ENCODE measurements around the gene IRF5. TPM values are rescaled to one million over a fixed set of nuclear protein-coding genes. Genes with fewer than 3 reads are reported as not detected.

The IRF5 gene
- total and polyA plus RNA-seq, 10 of the 15 experiments (the other 5 are each of a cell fraction or from before 2014, with no cell fraction given) = 5.4 to 90.3 (median 61.7) TPM

DNA sequence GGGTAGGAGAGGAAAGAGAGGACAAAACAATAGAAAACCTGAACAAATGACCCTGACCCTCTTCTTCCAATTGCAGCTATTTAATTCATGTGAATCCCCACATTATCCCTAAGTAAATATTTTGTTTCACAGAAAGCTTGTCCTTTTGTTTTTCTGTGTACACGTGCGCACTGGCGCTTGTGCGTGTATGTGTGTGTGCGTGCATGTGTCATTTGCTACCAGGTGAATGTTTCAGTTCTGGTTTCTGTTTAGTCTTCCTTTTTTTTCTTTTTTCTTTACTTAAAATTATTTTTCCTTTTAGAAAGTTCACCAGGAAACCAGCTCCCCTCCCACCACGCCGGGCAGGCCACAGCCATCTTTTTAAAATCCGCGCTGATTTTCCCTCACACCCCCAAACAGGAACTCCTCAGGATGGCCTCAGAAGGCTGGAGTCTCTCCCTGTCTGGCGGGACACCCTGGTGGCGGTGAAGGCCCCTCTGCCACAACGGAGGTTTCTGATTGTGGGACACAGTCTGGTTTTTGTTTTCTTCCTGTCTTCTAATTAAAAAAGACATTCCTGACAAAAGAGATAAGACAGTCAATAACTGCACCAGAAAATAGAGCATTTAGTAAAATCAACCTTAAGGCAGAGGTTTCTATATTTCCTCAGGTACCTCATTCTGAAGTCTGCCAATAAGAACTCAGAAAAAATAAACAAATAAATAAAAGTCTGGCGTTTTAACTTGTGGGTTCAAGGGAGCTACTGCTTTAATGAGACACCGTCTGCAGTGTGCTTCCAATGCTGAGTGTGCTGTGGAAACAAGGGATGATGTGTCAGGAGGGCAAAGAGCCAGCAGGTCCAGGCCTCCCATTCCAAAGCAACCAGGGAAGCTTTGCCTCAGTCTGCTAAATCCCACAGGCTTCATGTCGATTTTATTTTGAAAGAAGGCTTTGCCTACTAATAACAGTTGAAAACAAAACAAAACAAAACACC is 17.4 kb downstream of the IRF5 start (continued):
- TF ChIP-seq, protein P1, sequence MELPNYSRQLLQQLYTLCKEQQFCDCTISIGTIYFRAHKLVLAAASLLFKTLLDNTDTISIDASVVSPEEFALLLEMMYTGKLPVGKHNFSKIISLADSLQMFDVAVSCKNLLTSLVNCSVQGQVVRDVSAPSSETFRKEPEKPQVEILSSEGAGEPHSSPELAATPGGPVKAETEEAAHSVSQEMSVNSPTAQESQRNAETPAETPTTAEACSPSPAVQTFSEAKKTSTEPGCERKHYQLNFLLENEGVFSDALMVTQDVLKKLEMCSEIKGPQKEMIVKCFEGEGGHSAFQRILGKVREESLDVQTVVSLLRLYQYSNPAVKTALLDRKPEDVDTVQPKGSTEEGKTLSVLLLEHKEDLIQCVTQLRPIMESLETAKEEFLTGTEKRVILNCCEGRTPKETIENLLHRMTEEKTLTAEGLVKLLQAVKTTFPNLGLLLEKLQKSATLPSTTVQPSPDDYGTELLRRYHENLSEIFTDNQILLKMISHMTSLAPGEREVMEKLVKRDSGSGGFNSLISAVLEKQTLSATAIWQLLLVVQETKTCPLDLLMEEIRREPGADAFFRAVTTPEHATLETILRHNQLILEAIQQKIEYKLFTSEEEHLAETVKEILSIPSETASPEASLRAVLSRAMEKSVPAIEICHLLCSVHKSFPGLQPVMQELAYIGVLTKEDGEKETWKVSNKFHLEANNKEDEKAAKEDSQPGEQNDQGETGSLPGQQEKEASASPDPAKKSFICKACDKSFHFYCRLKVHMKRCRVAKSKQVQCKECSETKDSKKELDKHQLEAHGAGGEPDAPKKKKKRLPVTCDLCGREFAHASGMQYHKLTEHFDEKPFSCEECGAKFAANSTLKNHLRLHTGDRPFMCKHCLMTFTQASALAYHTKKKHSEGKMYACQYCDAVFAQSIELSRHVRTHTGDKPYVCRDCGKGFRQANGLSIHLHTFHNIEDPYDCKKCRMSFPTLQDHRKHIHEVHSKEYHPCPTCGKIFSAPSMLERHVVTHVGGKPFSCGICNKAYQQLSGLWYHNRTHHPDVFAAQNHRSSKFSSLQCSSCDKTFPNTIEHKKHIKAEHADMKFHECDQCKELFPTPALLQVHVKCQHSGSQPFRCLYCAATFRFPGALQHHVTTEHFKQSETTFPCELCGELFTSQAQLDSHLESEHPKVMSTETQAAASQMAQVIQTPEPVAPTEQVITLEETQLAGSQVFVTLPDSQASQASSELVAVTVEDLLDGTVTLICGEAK (IDR thresholded peaks at IDR 0.05; ENCODE audit: borderline replicate concordance) = no peak; the same call in 1 of the 2 replicates
- TF ChIP-seq ESRRA (IDR thresholded peaks at IDR 0.05; ENCODE audit: low read length) (no peak), MYC (IDR thresholded peaks at IDR 0.05; ENCODE audit: insufficient read depth, insufficient read length, insufficient replicate concordance, low read length, severe bottlenecking) (no peak), NFIC (IDR thresholded peaks at IDR 0.05; ENCODE audit: low read depth, low read length) (peak; percentile 87), MXI1 (IDR thresholded peaks at IDR 0.05; ENCODE audit: low read depth, low read length) (peak; percentile 91), CREB1 (IDR thresholded peaks at IDR 0.05; ENCODE audit: low read depth) (peak; percentile 82), RUNX3 (IDR thresholded peaks at IDR 0.05; ENCODE audit: low read length) (peak; percentile 32; the same call in 1 of the 2 replicates), ATF7 (IDR thresholded peaks at IDR 0.05; ENCODE audit: low read depth) (peak; percentile 69), SUPT20H (IDR thresholded peaks at IDR 0.05; ENCODE audit: borderline replicate concordance, control insufficient read depth, low read depth, low read length) (no peak), JUND (IDR thresholded peaks at IDR 0.05; ENCODE audit: low read depth, low read length) (no peak), CBFB (IDR thresholded peaks at IDR 0.05; ENCODE audit: low read depth) (no peak), RAD51 (IDR thresholded peaks at IDR 0.05) (peak; percentile 81), CHD2 (IDR thresholded peaks at IDR 0.05; ENCODE audit: borderline replicate concordance, low read depth, low read length) (0 out of 2 replicates have a peak, but pooled peaks have one; percentile 43), MTA2 (IDR thresholded peaks at IDR 0.05; ENCODE audit: low read depth) (peak; percentile 60; the same call in 1 of the 2 replicates), BMI1 (IDR thresholded peaks at IDR 0.05; ENCODE audit: borderline replicate concordance) (0 out of 2 replicates have a peak, but pooled peaks have one; percentile 38), EP300 (IDR thresholded peaks at IDR 0.05; ENCODE audit: borderline replicate concordance in 1 of 2, control insufficient read depth in 1 of 2, low read depth in 2 of 2, low read length in 2 of 2) (peak; percentile 74 to 79; a peak in 2 of 4 replicates), CHD1 (IDR thresholded peaks at IDR 0.05; ENCODE audit: low read depth, low read length) (no peak), IKZF1 (conservative IDR thresholded peaks at IDR 0.05) (peak; percentile 58), SIN3A (IDR thresholded peaks at IDR 0.05; ENCODE audit: low read depth, low read length) (peak; percentile 56; the same call in 1 of the 2 replicates), IRF4 (IDR thresholded peaks at IDR 0.05; ENCODE audit: low read depth, low read length) (peak; percentile 85), NFXL1 (IDR thresholded peaks at IDR 0.05; ENCODE audit: borderline replicate concordance) (no peak), MEF2B (IDR thresholded peaks at IDR 0.05; ENCODE audit: partially characterized antibody, poor library complexity, severe bottlenecking) (peak; percentile 51), ZNF384 (IDR thresholded peaks at IDR 0.05; ENCODE audit: borderline replicate concordance, low read depth, low read length) (peak; percentile 65; the same call in 1 of the 2 replicates)
- TF ChIP-seq, protein P2, sequence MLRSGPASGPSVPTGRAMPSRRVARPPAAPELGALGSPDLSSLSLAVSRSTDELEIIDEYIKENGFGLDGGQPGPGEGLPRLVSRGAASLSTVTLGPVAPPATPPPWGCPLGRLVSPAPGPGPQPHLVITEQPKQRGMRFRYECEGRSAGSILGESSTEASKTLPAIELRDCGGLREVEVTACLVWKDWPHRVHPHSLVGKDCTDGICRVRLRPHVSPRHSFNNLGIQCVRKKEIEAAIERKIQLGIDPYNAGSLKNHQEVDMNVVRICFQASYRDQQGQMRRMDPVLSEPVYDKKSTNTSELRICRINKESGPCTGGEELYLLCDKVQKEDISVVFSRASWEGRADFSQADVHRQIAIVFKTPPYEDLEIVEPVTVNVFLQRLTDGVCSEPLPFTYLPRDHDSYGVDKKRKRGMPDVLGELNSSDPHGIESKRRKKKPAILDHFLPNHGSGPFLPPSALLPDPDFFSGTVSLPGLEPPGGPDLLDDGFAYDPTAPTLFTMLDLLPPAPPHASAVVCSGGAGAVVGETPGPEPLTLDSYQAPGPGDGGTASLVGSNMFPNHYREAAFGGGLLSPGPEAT (IDR thresholded peaks at IDR 0.05; ENCODE audit: low read depth) = peak; percentile 82
